Measurements from ENCODE around the gene ZNF296.

DNA sequence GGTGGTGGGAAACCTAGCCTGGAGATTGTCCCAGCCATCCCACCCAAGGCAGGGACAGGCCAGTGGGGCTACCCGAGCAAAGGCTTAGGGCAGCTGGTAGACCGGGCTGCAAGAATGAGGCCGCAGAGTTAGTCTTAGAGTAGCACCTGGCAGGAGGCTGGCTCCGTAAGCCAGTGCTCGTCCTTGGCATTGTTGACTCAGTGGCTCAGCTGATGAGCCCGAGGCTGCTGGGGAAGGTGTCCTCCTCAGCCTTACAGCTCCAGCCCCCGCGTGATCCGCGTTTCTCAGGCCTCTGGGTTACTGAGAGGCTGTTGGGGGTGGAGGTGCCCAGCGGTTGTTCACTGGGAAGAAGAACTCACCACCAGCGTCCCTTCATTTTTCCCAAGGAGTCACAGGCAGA lies 41.4 kb upstream of the ZNF296 start:
- TF ChIP-seq CTCF (IDR thresholded peaks at IDR 0.05; ENCODE audit: low read length) (no peak), EZH2 (optimal IDR thresholded peaks at IDR 0.05; ENCODE audit: low read depth, low read length) (no peak), EZH2phosphoT487 (IDR thresholded peaks at IDR 0.05; ENCODE audit: low read length) (no peak)

All from MM.1S (cell line).